Colonic mucosa (tissue), 4 donors: ENCODE measurements around the gene TTC27. TPM values are rescaled to one million over a fixed set of nuclear protein-coding genes. Genes with fewer than 3 reads are reported as not detected.

ENCODE experiments used
- DNase-seq: peaks from one replicate; pipeline ENCODE4 v3.0.0-alpha.2; 2020
- H3K27ac ChIP-seq: fragments of 200-600 bp; one replicate; pipeline ENCODE4 v1.8.0; 2021
- H3K27me3 ChIP-seq: fragments of 200-600 bp; one replicate; pipeline ENCODE4 v1.8.0; 2021
- H3K36me3 ChIP-seq: fragments of 200-600 bp; one replicate; pipeline ENCODE4 v1.8.0; 2021
- H3K4me1 ChIP-seq: fragments of 200-600 bp; one replicate; pipeline ENCODE4 v1.8.0; 2021; ENCODE audit warnings: mild to moderate bottlenecking
- H3K4me3 ChIP-seq: fragments of 200-600 bp; one replicate; pipeline ENCODE4 v1.8.0; 2021
- H3K9ac ChIP-seq, 2 donors: one replicate each; pipeline ENCODE4 v1.7.0; 2013; ENCODE audit warnings: control low read depth in 2 of 2, low read depth in 2 of 2, low read length in 2 of 2
- H3K9me3 ChIP-seq: fragments of 200-600 bp; one replicate; pipeline ENCODE4 v1.8.0; 2021
- intact Hi-C: fragments of 100-400 bp; cut with DNase I; formaldehyde crosslinking; loops from one replicate; pipeline ENCODE4 v1.14.1; 2022
- total RNA-seq, 2 donors: library from RNA; stranded (reverse); fragmentation: NEBNext Ultra II Directional in 1 of 2; extraction: Animal tissue kit (Norgen Biotek cat#: 25700) in 1 of 2; gene quantifications; one replicate each; pipeline ENCODE4 v1.2.1, GENCODE V29; 2021
- TF ChIP-seq, protein P1 (sequence below): fragments of 200-600 bp; IDR thresholded peaks from one replicate; pipeline ENCODE4 v1.8.0; 2022; ENCODE audit warnings: antibody characterized with exemption, mild to moderate bottlenecking
- donor health status: healthy.
- donor health status: DM: no; HTN: no; CAD: no.
- donor health status: DM: no; HTN: no; CAD: no.

TTC27 gene
- total RNA-seq, 2 donors from 2014 or later = 10.0 to 15.5 TPM

- Histone ChIP-seq H3K4me3 (no peak overlapping the region), H3K27me3 (no peaks in the 10 kb centered on the region), H3K27ac (no peak overlapping the region), H3K36me3 (no peaks in the 10 kb centered on the region), H3K9me3 (no peaks in the 10 kb centered on the region), H3K9ac (no peak overlapping the region), H3K4me1 (no peaks in the 10 kb centered on the region)
- DNase-seq = no peak
- TF ChIP-seq, protein P1, sequence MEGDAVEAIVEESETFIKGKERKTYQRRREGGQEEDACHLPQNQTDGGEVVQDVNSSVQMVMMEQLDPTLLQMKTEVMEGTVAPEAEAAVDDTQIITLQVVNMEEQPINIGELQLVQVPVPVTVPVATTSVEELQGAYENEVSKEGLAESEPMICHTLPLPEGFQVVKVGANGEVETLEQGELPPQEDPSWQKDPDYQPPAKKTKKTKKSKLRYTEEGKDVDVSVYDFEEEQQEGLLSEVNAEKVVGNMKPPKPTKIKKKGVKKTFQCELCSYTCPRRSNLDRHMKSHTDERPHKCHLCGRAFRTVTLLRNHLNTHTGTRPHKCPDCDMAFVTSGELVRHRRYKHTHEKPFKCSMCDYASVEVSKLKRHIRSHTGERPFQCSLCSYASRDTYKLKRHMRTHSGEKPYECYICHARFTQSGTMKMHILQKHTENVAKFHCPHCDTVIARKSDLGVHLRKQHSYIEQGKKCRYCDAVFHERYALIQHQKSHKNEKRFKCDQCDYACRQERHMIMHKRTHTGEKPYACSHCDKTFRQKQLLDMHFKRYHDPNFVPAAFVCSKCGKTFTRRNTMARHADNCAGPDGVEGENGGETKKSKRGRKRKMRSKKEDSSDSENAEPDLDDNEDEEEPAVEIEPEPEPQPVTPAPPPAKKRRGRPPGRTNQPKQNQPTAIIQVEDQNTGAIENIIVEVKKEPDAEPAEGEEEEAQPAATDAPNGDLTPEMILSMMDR = no peak
- intact Hi-C loops = no loop called here
Measured at GRCh38 chr2:32741575-32741974, 113.7 kb downstream of the TTC27 start.

- H3K9ac ChIP-seq = no peak overlapping the region
- no peak overlapping the region for H3K4me3 ChIP-seq
- H3K4me1 ChIP-seq = no peaks in the 10 kb centered on the region
- intact Hi-C loops = no loop called here
- H3K36me3 ChIP-seq = no peaks in the 10 kb centered on the region
- TF ChIP-seq, protein P1 = no peak
- no peaks in the 10 kb centered on the region for H3K9me3 ChIP-seq
- no peak for DNase-seq
- no peak overlapping the region for H3K27ac ChIP-seq
- H3K27me3 ChIP-seq = no peaks in the 10 kb centered on the region
Measured at GRCh38 chr2:32742376-32742775, 114.5 kb downstream of the TTC27 start.

- TF ChIP-seq, protein P1 = no peak
- H3K36me3 ChIP-seq = no peaks in the 10 kb centered on the region
- no peaks in the 10 kb centered on the region for H3K27me3 ChIP-seq
- no peaks in the 10 kb centered on the region for H3K9me3 ChIP-seq
- H3K4me1 ChIP-seq = no peaks in the 10 kb centered on the region
- intact Hi-C loops = no loop called here
- DNase-seq = no peak
- no peak overlapping the region for H3K27ac ChIP-seq
- no peak overlapping the region for H3K4me3 ChIP-seq
- H3K9ac ChIP-seq = no peak overlapping the region
Measured at GRCh38 chr2:32743480-32744236, 115.8 kb downstream of the TTC27 start.

DNA sequence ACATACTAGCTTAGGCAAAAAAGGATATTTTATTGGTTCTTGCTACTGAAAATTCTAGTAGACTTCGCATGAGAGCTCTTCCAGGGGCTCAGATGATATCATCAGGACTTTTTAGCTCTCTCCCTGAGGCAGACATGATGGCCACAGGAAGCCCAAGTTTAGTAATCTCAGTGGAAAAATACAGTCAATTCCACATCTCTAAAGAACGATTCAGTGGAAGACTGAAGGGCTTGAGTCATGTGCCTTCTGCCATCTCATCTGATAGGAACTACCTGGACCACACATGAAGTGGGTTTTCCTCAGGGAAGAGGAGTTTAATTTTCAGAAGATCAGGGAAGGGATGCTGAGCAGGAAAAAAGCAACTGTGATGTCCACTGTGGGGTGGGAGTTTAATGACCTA lies 117.3 kb downstream of the TTC27 start:
- Histone ChIP-seq H3K4me1 (no peaks in the 10 kb centered on the region), H3K36me3 (no peaks in the 10 kb centered on the region), H3K4me3 (no peak overlapping the region), H3K27me3 (no peaks in the 10 kb centered on the region), H3K27ac (no peak overlapping the region), H3K9me3 (no peaks in the 10 kb centered on the region), H3K9ac (no peak overlapping the region)
- no peak for DNase-seq
- TF ChIP-seq, protein P1 = no peak
- intact Hi-C loops = no loop called here

- Histone ChIP-seq H3K36me3 (no peaks in the 10 kb centered on the region), H3K27me3 (no peaks in the 10 kb centered on the region), H3K4me3 (no peak overlapping the region), H3K9me3 (no peaks in the 10 kb centered on the region), H3K9ac (no peak overlapping the region), H3K27ac (no peak overlapping the region), H3K4me1 (no peaks in the 10 kb centered on the region)
- TF ChIP-seq, protein P1 = no peak
- no peak for DNase-seq
- intact Hi-C loops = no loop called here
Measured at GRCh38 chr2:32745675-32746074, 117.8 kb downstream of the TTC27 start.
